Endometrial microvascular endothelial cells (primary cell): ENCODE data around the gene NGRN. TPM values are rescaled to one million over a fixed set of nuclear protein-coding genes. Genes with fewer than 3 reads are reported as not detected.

ENCODE experiments used
- in situ Hi-C: cut with HindIII; loops from 2 replicates; pipeline ENCODE4 v1.10.0; 2017; ENCODE audit warnings: low sequenced_read_pairs, low pct_unique_long_range_greater_than_20kb; ENCODE audit errors: inconsistent ontology term
- total RNA-seq: library from RNA; depleted of rRNA; stranded (reverse); fragments of >200 nt; gene quantifications from one replicate; pipeline ENCODE4 v1.2.3, GENCODE V29; 2015; ENCODE audit errors: inconsistent ontology term

The NGRN gene, protein sequence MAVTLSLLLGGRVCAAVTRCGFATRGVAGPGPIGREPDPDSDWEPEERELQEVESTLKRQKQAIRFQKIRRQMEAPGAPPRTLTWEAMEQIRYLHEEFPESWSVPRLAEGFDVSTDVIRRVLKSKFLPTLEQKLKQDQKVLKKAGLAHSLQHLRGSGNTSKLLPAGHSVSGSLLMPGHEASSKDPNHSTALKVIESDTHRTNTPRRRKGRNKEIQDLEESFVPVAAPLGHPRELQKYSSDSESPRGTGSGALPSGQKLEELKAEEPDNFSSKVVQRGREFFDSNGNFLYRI
- 78.2 TPM for total RNA-seq

DNA sequence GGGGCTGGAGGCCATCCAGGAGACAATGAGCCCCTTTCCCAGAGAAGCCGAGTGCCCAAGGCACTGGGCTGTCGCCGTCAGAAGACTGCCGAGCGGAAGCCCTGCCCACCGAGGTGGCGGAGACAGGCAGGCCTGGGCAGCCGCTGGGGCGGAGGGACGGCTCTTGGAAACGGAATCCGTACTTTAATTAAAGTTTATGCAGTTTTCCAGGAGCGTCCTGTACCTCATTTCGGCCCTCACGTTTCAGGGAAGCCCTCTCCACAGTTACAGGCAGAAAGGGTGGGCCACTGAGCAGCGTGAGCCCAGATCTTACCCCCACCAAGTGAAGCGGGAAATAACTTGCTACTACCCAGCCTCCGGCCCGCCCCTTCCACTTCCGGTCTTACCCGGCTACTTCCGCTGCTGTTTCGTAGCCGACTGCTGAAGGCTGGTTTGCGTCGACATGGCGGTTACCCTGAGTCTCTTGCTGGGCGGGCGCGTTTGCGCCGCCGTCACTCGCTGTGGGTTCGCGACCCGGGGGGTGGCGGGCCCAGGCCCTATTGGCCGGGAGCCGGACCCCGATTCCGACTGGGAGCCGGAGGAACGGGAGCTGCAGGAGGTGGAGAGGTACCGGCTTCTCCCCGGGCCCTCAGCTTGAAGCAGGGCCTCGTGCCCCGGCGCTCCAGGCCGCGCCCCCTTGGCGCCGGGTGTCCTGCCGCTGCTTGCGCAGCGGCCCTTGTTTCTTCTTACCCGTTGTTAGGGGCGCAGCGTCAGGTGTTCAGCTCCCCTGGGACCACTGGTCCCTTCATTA is at the start of gene NGRN:
TSS of gene NGRN (plus strand) at position 402 of the 790 bp plus-strand sequence. CDS start at position 443, 41 bp downstream.
- in situ Hi-C loops, result no loop called here

DNA sequence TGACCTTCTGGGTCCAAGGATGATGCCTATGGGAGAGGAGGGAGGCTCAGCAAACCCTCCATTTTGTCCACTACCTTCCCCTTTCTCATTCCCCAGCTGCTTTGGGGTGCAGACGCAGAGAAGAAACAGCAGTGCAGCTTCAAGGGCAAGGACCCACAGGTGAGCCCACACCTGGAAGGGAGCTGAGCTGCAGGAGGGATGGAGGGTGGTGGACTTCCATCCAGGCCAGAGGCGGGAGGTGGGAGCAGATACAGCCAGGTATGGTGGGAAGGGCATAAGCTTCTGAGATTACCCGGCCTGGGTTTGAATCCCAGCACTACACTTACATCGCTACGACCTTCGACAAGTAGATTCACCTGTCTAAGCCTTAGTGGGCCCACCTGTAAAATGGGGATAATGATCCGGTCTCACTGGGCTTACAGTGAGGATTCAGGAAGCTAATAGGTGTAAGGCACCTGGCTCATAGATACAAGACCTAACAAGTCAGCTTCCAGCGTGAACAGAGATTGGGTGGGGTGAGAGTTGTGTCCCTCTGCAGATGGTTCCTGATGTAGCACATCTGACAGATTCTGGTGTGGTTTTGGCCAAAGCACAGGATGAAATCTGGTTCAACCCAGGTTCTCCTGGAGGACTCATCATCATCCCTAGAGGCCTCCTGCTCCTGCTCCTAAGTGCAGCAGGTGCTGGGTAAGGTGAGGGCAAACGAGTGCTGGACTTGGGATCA is 47.6 kb upstream of the NGRN start:
- in situ Hi-C loops, result no loop called here

DNA sequence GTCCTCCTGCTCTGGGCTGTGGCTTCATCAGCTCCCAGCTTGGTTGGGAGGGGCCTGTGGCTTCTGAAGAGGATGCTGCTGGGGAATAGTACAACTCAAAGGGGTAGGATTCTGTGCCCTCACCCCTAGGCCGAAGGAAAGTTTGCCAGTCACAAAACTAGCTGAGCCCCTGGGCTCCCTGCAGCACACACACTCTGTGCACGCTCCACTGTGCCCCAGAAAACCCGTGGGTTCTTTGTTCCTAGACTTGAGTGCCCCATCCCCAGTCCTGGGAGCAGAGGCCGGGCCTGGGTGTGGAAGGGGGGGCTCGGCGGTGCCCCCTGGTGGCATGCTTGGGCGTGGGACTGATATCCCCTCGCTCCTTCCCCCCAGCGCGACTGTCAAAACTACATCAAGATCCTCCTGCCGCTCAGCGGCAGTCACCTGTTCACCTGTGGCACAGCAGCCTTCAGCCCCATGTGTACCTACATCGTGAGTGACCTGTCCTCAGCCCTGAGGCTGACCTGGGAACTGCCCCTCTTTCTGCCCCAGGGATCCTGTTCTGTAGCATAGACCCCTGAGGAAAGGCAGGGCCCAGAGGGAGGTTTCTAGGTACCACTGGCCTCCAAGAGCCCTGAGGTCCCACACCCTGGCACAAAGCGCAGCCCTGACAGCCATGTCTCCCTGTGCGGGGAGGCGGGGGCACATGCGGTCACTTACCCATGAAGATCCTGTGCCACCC is 45.9 kb upstream of the NGRN start:
- in situ Hi-C loops, result no loop called here

DNA sequence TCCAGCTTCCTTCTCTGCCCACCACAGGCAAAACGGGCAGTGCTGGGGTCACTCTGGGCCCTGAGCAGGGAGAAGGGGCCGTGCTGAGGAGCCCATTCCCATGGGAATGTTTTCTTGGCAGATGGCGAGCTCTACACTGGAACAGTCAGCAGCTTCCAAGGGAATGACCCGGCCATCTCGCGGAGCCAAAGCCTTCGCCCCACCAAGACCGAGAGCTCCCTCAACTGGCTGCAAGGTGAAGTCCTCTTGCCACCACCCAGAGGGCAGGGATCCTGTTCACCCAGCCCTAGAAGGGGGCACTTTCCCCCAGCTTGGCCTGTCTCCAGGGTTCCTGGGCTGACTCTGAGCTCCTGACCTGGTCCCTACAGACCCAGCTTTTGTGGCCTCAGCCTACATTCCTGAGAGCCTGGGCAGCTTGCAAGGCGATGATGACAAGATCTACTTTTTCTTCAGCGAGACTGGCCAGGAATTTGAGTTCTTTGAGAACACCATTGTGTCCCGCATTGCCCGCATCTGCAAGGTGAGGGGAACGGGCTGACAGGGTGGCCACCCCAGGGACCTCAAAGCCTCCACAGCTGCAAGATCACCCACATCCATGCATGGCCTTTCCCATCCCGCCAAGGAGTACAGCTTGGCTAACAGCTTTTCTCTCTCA is 44.1 kb upstream of the NGRN start:
- in situ Hi-C loops, result no loop called here

DNA sequence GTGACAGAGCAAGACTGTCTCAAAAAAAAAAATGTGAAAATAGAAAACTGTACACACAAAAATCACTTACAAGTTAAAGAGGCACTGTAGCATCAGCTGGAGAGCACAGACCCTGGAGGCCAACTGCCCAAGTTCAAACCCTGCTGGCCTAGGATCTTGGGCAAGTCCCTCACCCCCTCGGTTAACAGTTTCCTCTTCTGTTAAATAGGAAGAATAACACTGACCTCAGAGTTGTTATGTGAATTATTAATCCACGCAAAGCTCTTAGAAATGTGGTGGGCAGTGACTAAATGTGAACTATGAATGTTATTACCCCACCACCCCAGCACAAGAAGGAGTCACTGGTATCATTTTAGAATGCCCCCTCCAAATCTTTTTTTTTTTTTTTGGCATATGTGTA is 42.9 kb upstream of the NGRN start:
- in situ Hi-C loops, result no loop called here

DNA sequence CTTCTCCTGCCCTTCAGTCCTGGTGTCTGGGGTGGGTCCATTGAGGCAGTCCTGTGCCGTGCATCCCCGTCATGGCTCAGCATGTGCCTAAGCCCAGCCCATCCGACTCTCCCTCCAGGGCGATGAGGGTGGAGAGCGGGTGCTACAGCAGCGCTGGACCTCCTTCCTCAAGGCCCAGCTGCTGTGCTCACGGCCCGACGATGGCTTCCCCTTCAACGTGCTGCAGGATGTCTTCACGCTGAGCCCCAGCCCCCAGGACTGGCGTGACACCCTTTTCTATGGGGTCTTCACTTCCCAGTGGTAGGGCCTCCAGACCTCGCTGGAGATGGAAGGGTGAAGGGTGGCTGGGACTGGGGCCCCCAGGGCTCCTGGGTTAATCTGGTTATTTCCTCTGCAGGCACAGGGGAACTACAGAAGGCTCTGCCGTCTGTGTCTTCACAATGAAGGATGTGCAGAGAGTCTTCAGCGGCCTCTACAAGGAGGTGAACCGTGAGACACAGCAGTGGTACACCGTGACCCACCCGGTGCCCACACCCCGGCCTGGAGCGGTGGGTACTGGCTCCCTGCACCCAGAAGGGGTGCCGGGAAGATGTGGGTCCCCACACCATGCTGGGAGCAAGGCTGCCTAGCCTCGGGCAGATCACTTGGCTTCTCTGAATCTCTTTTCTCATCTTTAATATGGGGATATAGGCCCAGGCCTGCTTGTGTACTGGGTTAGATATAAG is 41.9 kb upstream of the NGRN start:
- in situ Hi-C loops, result no loop called here

DNA sequence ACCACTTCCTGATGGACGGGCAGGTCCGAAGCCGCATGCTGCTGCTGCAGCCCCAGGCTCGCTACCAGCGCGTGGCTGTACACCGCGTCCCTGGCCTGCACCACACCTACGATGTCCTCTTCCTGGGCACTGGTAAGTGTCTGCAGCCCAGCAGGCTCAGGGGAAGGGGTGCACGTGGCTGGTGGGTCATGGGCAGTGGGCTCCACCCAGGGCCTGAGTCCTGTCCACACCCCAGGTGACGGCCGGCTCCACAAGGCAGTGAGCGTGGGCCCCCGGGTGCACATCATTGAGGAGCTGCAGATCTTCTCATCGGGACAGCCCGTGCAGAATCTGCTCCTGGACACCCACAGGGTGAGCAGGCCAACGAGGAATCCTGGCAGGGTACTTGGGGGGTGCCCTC is 40.4 kb upstream of the NGRN start:
- in situ Hi-C loops, result no loop called here

DNA sequence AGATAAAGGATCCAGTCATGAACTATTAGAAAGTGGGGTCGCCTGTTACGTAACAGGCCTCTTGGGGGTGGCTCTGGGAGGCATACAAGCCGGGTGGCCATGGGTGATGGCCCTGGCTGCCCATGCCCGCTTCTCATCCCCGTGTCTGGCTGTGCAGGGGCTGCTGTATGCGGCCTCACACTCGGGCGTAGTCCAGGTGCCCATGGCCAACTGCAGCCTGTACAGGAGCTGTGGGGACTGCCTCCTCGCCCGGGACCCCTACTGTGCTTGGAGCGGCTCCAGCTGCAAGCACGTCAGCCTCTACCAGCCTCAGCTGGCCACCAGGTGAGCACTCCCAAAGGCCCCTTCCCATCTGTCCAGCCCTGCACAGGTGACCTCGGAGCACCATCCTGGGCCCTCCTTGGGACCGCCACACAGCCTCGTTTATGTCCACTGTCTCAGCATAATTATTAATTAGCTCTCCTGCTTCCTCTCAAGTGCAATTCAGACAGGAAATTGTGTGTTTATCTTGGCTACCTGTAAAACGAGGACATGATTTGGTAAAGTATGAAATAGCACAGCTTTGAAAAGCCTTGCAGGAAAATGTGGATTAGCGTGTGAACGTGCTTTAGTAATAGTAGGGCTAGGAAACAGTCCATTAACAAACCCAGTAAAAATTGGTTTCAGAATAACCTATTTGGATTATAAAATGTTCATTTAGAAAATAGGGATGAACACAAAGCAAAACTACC is 39.8 kb upstream of the NGRN start:
- in situ Hi-C loops, result no loop called here

DNA sequence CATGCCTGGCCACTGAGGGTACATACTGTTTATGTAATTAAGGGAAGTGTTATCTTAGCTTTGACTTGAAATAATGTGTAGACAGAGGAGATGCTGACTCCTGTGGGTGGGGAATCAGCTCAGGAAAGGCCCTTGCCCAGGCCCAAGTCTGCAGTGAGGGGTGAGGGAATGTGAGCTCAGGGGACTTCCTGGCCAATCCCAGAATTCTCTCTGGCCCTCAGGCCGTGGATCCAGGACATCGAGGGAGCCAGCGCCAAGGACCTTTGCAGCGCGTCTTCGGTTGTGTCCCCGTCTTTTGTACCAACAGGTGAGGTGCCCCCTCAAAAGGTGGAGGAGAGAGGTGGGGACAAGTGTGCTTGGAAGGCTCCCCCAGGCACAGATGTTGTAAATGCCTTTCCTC is 38.1 kb upstream of the NGRN start:
- in situ Hi-C loops, result no loop called here

DNA sequence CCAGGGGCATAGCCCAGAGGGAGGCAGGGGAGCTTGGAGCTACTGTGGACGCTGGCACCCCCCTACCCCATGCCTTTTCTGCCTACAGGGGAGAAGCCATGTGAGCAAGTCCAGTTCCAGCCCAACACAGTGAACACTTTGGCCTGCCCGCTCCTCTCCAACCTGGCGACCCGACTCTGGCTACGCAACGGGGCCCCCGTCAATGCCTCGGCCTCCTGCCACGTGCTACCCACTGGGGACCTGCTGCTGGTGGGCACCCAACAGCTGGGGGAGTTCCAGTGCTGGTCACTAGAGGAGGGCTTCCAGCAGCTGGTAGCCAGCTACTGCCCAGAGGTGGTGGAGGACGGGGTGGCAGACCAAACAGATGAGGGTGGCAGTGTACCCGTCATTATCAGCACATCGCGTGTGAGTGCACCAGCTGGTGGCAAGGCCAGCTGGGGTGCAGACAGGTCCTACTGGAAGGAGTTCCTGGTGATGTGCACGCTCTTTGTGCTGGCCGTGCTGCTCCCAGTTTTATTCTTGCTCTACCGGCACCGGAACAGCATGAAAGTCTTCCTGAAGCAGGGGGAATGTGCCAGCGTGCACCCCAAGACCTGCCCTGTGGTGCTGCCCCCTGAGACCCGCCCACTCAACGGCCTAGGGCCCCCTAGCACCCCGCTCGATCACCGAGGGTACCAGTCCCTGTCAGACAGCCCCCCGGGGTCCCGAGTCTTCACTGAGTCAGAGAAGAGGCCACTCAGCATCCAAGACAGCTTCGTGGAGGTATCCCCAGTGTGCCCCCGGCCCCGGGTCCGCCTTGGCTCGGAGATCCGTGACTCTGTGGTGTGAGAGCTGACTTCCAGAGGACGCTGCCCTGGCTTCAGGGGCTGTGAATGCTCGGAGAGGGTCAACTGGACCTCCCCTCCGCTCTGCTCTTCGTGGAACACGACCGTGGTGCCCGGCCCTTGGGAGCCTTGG is 37.4 kb upstream of the NGRN start:
- in situ Hi-C loops, result no loop called here

DNA sequence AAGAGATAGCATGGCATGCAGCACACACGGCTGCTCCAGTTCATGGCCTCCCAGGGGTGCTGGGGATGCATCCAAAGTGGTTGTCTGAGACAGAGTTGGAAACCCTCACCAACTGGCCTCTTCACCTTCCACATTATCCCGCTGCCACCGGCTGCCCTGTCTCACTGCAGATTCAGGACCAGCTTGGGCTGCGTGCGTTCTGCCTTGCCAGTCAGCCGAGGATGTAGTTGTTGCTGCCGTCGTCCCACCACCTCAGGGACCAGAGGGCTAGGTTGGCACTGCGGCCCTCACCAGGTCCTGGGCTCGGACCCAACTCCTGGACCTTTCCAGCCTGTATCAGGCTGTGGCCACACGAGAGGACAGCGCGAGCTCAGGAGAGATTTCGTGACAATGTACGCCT is 36.5 kb upstream of the NGRN start:
- in situ Hi-C loops, result no loop called here

DNA sequence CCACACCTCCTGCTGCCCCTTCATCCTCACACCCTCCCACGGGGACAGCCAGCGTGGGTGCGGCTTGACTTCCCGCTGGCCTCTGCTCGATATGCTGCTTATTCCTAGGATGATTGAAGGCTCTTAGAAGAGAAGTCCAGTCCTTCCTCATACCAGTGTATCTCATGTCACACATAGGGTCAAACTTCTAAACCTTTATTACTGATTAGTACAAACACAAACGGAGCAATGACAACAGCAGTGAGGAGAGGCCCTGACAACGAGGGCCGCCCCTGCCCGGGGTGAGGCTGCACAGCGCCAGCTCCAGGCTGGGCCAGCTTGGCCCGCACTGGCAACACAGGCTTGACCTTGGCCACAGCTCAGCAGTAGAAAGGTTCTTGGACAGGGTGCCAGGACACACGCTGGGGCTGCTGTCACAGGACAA is 35.4 kb upstream of the NGRN start:
- in situ Hi-C loops, result no loop called here

DNA sequence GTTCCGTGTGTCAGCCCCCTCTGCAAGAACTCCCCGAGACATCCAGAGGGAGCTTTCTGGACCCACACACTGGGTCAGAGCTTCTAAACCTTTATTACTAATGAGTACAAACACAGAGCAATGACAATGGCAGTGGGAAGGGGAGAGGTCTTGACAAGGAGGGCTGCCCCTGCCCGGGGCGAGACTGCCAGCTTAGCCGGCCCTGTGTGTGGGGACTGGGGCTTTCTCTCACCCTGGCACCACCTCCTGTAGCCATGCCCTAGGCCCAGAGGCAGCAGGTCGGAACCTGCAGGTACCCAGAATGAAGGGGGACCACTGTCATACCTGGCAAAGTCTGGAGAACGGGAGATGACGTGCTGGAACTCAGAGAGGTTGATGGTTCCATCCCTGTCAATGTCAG is 34.9 kb upstream of the NGRN start:
- in situ Hi-C loops, result no loop called here

DNA sequence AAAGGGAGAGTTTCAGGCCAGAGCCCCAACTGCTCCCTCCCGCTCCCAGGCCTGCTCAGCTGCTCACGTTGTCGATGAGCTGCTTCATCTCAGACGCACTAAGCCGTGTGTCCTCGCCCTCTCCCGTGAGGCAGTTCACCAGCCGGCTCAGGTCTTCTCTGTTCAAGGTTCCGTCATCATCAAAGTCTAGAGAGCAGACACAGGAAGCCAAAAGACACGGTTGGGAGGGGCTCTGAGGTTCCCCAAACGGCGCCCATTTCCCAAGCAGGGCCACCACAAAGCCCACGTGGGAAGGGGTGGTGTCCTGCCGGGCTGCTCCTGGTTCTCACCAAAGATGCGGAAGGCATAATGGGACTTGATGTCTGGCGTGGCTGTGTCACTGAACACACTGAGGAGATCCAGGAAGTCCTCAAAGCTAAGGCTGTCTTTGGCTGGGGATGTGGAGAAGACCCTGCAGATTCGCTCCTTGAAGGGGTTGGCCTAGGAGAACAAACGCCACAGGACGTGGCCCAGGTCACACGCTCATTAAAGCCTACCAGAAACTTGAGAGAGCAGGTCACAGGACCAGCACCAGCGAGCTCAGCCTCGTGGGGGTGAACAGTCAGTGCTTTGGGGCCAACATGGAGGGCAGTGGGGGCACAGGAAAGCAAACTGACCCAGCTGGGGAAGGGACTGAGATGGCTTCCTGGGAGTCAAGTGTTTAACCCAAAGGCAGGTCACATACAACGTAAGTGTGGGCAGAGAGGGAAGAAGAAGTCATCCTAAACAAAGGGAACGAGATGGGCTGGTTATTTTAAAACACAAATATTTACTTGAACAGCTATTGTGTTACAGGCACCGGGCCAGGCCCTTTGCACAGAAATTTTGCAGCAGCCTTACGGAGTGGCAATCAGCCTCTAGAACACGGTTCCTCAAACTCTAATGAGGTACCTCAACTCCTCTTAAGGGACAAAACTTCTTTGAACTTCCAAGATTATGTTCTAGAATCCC is 34.1 kb upstream of the NGRN start:
- in situ Hi-C loops, result no loop called here

DNA sequence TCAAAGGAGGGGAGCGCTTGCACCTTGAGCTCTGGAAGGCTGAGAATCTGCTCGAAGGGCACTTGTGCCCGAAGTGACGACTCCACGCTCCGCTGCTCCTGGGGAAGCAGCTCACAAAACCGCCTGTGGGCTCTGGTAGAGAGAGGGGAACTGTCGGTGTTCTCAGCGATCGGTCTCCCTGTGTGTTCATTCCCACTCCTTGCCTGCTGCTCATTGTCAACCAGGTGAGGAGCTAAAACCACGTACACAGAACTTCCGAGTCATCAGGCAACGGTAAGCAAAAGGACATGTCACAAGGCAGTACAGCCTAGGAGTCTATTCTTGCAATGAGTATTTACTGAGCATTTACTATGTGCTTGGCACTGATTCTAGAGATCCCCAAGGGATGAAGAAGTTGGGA is 33.3 kb upstream of the NGRN start:
- in situ Hi-C loops, result no loop called here
